Activated T-cell treated with anti-CD3 and anti-CD28 coated beads, Interleukin-2, amount 50 U/mL, for 48 hours (primary cell): ENCODE measurements around the gene NCBP3.
"Not testable (repeated sequence)": the region's sequence is repeated elsewhere in the genome, so short reads cannot be mapped to it uniquely, and the experiment has no call there.

Experiments
- DNase-seq, 2 experiments: peaks; one replicate each; pipeline ENCODE4 v3.0.0-alpha.2; 2020

The NCBP3 gene

DNA sequence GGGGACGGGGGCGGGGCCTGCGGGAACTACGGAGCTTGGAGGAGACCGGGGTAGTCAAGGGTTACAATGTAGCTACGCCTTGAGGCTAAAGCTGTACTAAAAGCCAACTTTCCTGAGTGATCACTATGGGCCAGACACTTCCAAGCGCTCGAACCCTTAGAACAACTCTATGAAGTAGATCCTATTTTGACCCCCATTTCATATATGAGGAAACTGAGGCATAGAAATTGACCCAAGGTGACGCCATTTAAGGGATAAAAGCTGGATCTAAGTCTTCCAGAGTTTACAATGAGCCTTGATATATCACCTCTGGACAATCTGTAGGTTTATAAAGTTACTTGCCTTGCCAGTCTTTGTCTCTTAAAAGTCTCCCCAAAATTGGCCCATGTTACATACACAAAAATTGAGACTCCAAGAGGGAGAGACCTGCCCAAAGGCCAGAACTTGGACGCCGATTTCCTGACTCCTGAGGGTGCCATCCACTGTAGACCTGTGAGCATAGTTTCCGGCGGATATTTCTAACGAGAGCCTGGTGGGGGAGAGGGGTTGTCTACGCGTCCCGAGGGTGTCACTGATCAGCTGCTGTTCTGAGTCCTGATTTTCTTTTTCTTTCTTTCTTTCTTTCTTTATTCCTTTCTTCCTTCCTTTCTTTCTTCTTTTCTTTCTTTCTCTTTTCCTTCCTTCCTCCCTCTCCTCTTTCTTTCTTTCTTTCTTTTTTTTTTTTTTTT, 555 bp upstream of the NCBP3 start:
- DNase-seq: no peak

DNA sequence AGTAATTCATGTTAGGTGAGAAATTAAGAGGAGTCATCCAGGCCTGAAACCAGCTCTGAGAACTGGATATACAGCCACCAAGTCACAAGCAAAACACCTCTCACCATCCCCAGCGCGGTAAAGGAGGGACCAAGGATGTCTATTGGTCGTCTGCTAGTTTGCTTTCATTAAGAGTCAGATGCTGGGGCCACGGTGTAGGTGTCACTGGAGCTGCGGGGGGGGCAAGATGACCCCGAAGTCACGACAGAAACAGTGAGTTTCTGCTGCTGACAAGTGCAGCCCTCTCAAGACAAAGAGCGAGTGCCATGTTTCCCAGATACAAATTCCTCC, 790 bp downstream of the NCBP3 start:
- peak; percentile 69 to 70 for DNase-seq

DNA sequence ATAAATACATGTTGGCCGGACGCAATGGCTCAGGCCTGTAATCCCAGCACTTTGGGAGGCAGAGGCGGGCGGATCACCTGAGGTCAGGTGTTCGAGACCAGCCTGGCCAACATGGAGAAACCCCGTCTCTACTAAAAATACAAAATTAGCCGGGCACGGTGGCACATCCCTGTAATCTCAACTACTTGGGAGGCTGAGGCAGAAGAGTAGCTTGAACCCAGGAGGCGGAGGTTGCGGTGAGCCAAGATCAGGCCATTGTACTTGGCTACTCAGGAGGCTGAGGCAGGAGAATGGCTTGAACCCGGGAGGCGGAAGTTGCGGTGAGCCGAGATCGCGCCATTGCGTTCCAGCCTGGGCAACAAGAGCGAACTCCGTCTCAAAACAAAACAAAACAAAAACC, 1.5 kb downstream of the NCBP3 start:
- DNase-seq: not testable (repeated sequence)

DNA sequence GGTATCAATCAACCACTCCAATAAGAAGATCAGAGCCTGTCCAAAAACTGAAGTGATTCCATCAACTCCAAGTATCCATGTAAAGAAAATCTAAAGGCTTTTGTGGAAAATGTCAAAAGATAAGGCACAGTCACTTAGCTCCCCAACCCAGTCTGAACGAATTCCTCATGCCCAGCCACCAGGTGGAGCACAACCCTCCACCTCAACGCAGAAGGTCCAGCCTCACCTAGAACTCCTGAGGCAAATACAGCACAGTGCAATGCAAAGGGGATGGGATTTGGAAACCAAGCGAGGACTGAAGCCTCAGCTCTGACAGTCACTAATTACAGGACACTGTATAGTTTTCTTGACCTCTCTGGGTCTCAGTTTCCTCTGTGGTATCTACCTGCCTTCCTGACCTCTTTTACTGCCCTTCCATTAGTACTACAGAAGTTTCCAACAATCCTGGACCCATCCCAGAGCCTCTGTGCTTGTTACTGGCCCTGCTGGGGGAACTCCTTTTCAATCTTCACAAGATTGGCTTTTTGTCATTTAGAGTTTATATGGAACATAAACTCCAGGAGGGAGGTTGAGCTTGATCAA, 2.0 kb downstream of the NCBP3 start:
- DNase-seq: peak; percentile 59 to 66

DNA sequence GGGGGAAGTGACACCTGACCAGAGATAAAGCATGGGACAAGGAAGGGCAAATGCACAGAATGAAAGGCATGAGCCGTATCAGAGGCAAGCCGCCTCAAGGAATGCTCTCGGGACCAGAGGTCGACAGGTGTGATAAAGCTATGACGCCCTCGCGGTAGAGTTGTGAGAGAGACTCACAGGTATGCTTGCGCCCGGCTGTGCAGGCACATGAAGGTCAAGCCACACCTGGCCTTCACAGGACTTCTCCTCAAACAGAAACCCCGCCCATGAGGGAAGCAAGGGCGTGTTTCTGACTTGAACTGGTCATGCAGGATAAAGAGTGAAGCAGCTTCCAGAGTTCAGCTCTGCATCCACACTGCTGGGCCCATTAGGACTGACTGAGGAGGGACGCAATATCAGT, 7.8 kb downstream of the NCBP3 start:
- no peak for DNase-seq

DNA sequence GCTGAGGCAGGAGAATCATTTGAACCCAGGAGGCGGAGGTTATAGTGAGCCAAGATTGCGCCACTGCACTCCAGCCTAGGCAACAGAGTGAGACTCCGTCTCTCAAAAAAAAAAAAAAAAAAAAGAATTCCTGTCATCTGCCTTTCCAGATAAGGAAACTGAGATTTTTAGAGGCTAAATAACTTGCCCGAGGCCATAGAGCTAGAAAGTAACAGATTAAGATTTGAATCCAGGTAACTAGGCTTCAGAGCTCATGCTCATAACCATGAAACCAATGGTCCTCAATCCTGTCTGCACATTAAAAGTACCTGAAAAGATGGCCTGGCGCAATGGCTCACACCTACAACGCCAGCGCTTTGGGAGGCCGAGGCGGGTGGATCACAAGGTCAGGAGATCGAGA, 9.5 kb downstream of the NCBP3 start:
- DNase-seq: no peak

DNA sequence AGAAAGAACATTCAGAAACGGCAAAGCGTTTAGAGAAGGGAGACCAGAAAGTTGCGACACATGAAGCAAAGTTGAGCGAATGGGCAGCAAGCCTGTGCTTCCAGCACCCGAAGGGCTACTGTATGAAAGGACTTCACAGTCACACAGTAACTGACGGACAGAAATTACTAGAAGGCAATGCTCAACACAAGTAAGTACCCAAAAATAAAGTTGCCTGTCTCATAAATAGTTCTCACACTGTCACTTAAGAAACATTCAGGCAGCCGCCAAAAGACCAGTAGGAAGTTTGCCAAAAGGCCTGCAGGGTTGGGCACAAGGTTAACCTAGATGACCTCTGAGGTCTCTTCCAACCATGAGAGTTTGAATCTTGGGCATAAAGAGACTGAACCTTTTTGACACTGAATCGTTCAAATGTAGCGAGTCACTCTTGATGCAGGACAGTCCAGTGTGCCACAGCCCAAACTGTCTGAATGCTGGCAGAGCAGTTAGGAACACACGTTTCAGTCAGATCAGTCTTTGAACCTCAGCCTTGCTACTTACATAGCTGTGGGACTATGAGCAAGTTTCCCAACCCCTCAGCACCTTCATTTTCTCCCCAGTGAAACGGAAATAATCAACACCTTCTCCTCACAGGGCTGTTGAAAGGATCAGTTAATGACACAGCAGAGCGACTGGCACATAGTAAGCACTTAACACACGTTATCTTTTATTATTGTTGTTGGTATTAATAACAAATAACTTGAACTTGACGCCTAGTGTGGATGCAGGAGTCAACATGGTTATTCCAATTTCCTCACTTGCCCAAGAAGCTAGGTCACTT, 10.4 kb downstream of the NCBP3 start:
- DNase-seq: no peak

DNA sequence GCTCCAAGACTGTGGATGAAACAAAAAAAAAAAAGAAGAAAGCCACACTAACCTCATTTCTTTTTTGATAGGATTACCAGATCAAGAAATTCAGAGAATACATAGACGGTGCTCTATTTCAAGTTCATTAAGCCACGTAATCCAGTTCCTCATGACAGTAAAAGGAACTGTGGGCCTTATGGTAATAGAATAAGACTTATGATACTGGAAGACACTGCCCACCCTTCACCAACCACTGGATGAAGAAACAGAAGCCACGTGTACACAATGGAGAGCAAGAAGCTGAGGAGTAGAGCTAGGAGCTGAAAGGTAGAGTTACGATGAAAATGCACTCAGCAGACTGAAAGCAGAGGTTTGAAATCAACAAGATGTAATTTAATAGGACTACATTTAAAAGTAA, 11.2 kb downstream of the NCBP3 start:
- DNase-seq: no peak

DNA sequence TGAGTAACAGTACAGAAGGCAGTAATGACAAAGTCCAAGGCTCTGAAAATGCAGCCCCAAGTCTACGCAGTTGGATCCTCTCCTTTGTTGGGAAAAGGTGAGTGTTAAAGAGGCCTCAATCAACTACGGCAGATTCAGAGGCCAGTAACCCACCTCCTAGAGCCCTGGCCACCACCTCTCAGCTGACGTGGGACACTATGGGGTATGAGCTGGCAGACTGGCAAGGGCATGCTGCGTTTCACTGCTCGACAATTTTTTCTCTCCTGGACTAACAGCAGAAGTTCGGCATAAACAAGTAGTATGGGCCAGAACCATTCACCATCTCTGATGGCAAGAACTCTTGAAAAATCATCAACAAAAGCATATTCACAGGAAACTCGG, 17.2 kb downstream of the NCBP3 start:
- DNase-seq: no peak

DNA sequence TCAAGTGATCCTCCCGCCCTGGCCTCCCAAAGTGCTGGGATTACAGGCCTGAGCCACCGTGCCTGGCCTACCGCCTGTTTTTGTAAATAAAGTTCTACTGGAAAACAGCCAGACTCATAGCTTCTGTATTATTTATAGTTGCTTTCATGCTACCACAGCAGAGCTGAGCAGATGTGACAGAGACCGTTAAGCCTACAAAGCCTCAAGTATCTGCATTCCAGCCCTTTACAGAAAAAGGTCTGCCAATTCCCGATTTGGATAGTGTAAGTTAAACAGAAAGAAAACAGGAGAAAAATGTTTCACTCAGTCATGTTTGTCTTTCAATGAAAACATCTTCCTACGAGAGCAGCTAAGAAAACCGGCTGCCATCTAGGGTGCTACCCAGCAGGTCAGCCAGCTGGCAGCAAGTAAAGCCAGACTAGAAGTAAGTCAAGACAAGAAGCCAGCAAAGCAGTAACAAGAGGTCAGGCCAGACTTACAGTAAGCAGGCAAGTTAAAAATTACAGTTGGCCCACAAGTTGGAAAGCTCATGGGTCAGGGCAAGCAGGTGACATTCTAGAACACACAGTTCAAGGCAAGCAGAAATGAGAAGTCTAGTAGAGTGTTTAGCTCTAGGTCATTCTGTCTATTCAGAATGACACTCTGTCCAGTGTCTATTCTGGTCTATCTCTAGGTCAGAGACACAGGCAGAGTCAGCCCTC, 17.7 kb downstream of the NCBP3 start:
- DNase-seq: no peak

DNA sequence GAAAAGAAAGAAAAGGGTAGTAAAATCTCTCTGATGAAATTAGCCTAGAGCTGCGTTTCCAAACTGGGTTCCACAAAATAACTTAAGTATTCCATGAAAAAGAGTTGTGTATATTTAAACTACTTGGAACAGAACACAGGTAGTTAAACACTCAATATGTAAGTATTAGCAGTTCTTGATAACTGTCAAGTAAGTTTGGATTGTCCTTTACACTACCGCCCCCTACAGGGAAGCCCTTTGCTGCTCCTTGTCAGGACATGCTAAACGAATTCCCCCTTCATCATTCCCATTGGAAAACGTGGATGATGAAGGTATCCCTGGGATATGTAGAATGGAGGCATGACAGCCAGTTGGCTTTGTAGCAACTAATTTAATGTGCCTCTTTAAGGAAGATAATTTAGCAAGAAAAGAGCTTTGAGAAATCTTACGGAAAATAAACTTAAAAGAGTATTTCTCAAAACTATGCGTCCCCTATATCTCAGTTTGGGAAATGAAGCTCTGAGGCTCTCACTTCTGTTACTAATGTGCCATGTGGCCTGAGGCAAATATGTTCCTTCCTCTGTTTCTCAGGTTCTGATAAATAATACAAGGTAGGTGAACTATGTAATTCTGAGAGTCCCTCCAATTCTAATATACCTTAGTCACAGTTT, 18.8 kb downstream of the NCBP3 start:
- peak; percentile 70 to 71 for DNase-seq

DNA sequence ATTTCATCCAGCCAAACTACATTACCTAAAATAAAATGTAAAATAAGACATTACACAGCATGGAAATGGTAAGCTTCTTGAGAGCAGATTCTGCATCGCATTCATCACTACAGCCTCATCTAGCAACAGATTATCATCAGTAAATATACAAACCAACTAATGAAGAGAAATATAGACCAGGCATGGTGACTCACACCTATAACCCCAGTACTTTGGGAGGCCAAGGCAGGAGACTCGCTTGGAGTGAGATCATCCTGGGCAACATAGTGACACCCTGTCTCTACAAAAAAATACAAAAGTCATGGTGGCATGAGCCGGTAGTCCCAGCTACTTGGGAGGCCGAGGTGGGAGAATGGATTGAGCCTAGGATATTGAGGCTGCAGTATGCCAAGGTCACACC, 19.9 kb downstream of the NCBP3 start:
- DNase-seq: no peak

DNA sequence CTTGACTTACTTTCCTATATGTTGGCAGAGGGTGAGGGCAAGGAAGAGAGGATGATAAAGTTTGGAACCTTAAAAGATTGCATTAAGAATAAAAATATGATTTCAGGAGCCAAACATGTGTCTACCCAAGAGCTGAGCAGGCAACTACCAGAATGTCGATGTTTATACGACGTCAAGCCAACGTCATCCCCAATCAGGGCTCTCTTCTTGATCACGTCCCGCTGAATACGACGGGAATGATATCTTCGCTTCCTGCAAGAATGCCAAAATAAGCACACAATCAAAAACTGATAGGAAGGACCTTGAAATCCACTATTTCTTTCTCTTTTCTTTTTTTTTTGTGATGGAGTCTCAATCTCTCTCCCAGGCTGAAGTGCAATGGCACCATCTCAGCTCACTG, 24.9 kb downstream of the NCBP3 start:
- DNase-seq: no peak

DNA sequence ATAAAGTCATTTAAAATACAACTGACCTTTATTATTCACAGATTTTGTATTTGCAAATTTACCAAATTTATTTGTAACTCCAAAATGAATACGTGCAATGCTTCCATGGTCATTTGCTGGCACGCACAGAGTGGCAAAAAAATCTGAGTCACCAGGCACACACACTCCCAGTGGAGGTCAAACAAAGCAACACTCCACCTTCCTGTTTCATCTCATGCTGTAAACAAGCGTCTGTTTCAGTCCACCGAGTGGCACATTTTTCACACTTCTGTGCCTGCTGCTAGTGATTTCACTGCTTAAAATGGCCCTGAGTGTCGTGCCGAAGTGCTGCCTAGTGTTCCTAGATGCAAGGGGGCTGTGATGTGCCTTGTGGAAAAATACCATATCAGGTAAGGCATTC, 27.3 kb downstream of the NCBP3 start:
- no peak for DNase-seq

DNA sequence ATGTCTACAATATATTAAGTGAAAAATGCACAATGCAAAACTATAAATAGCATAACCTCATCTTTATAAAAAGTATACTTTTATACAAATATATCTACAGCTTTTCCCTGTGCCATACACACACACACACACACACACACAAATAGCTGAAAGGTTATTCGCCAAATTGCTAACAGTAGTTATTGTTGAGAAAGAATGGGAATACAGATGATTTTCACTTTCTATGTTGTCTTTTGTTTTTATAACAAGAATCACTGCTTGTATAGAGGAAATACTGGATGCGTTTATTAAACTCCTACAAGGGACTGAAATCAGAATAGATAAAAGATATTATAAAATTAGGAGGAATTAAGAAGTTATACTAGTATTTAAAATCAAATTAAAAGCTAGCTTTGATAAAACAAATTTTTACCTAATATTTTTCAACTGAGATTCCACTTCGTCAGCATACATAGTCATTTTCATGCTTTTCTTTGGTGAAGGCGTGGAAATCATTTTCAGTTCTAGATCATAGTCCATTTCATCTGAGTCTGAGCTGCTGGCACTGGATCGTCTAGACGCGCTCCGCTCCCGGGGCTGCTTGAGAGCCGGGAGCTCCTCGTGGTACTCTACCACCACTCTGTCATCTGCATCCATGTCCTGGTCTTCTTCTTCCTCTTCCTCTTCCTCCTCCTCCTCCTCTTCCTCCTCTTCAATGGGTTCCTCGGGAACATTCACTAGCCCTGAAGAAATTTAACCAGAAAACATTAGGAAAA, 28.0 kb downstream of the NCBP3 start:
- no peak for DNase-seq

DNA sequence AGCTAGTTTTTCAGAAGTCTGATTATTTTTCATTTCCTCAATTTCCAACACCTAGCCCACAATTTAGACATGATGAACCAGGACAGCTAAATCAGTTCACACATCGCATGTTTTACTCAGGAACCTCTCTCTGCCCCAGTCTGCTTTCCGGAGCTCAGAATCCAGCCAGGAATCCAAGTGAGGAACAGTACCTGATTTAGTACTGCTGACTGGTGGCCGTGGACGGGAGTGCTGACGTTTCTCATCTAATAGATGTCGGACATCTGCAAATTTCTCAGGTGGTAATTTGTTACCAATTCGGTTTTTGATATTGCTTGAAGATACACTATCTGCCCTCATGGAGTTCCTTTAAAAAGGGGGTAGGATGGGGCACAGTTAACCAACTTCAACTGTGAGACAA, 30.1 kb downstream of the NCBP3 start:
- no peak for DNase-seq

DNA sequence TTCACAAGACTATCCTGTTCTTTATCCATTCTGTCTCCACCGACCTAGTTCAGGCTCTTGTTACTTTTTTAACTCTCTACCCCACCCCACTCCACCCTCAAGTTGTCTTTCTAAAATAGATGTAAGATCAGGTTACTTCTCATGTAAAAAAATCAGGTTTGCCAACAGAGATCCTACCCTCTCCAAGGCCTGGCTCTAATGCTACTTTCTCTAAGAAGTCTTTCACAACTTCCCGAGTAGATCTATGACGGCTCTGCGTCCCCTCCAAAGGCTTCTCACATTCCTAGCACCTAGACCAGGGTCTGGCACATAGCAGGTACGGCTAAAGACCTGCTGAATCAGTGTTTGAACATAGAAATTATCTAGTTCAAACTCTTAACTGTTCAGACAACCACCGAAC, 30.9 kb downstream of the NCBP3 start:
- no peak for DNase-seq

DNA sequence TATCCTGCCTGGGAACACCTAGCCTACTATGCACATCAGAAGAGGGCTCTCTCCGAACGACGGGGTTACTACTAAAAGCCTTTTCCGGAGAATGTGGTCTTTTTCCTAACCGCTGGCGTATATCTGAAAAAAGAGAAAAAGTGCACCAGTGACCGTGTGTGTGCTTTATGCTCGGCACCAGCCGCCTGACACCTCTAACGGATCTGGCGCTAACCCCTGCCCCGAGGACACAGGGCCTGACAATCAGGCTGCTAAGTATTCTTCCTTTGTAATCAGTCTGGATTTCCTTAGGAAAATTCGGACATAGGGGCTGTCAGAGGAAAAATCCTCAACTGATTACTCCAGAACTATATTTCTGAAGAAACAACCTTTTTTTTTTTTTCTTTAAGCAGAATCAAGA, 31.7 kb downstream of the NCBP3 start:
- DNase-seq: no peak

DNA sequence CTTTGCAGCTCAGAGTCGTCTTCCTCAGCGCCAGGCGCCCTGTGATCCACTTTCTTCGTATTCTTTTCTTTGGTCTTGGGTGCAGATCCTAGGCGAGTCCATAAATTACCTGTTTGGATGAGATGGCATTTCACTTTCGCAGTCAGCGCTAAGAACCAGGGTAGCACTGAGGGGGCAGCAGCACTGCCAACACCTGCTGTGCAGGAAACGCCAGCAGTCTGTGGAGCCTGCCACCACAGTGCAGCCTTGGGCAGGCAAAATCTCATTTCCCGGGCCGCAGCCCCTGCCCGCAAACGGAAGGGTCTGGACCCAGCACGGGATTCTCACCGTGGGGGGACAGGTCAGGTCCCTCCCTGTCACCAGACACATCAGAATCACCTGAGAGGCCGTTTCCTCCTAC, 32.9 kb downstream of the NCBP3 start:
- DNase-seq: no peak

DNA sequence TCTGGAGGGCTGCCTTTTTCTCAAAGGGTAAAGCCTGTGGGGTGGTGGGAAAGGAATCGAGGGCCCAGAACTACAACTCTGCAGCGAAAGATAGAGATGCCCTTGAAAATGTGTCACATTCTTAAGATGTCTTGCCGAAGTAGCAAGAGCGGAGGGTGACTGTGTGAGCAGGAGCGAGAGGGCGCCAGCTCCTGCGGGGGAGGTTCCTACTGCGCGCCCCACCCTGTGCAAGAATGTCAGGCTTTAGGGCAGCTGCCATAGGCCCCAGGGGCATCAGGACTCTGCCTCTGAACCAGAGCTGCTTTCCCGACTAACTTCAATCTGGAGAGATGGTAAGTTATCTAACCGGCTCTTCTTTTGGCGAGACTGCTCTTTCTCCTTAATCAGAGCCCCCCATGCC, 33.3 kb downstream of the NCBP3 start:
- DNase-seq: peak in 1 of 2 experiments; percentile 7

DNA sequence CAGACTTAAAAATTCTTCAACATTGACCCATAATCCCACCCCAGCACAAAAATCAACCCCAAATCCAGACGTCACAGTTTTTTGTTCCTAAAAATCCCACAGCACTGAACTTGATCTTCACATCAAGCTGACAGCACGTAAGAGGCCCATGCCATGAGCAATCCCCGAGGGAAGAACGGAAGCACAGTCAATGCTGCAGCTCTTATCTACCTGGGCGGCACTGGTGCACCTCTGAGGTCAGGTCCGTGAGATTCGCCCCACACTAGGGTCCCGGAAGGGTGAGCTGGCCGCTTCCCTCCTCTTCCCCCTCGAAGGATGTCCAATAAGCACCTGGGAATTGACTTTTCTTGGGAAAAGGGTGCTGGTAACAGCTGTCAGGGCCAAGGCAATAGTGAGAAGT, 33.8 kb downstream of the NCBP3 start:
- no peak for DNase-seq

DNA sequence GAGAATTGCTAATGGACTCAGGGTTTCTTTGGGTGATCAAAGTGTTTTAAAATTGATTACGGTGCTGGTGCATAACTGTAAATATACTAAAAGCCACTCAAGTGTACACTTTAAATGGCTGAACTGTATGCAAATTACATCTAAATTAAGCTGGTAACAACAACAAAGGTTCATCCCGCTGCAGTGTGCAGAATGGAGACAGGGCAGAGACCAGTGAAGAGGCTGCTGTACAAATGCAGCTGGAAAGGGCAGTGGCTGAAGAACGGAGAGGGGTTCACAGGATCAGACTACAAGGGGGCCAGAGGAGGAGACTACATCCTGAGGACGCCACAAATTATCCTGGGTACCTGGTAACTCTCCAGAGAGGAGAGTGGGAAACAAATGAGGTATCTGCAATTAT, 36.0 kb downstream of the NCBP3 start:
- no peak for DNase-seq

DNA sequence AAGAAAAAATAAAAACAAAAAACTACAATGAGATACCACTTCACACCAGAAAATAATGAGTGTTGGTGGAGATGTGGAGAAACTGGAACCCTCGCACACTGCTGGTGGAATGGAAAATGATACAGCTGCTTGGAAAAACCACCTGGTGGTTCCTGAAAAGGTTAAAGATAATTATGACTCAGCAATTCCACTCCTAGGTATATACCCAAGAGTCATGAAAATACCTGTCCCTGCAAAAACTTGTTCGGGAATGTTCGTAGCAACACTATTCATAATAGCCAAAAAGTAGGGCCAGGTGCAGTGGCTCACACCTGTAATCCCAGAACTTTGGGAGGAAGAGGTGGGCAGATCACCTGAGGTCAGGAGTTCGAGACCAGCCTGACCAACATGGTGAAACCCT, 36.9 kb downstream of the NCBP3 start:
- no peak for DNase-seq
